Activated naive CD4-positive, alpha-beta T cell treated with anti-CD3 and anti-CD28 coated beads, Interleukin-2, amount 10 ng/mL, durations not matched to agents 7 days and 5 days (primary cell): ENCODE measurements around the gene RSAD2.

Experiments
- CTCF ChIA-PET: fragments of 350-600 bp; sonication (Branson Sonifier 250); formaldehyde crosslinking; loops from one replicate; lab custom pipeline; 2021; ENCODE audit warnings: antibody characterized with exemption; lab: Charles Lee
- DNase-seq: peaks from one replicate; pipeline ENCODE4 v3.0.0-alpha.2; 2020
- H3K27ac Mint-ChIP-seq: one replicate; pipeline ENCODE4 v1.8.0; 2021; ENCODE audit warnings: mild to moderate bottlenecking, moderate library complexity, mixed read lengths
- H3K27me3 Mint-ChIP-seq: one replicate; pipeline ENCODE4 v1.8.0; 2021; ENCODE audit warnings: mild to moderate bottlenecking, mixed read lengths
- H3K36me3 Mint-ChIP-seq: one replicate; pipeline ENCODE4 v1.8.0; 2021; ENCODE audit warnings: mixed read lengths
- H3K4me1 Mint-ChIP-seq: one replicate; pipeline ENCODE4 v1.8.0; 2021; ENCODE audit warnings: mixed read lengths
- H3K4me3 Mint-ChIP-seq: one replicate; pipeline ENCODE4 v1.8.0; 2021; ENCODE audit warnings: mild to moderate bottlenecking, moderate library complexity, mixed read lengths
- H3K9me3 Mint-ChIP-seq: one replicate; pipeline ENCODE4 v1.8.0; 2021; ENCODE audit warnings: mixed read lengths

The RSAD2 gene

DNA sequence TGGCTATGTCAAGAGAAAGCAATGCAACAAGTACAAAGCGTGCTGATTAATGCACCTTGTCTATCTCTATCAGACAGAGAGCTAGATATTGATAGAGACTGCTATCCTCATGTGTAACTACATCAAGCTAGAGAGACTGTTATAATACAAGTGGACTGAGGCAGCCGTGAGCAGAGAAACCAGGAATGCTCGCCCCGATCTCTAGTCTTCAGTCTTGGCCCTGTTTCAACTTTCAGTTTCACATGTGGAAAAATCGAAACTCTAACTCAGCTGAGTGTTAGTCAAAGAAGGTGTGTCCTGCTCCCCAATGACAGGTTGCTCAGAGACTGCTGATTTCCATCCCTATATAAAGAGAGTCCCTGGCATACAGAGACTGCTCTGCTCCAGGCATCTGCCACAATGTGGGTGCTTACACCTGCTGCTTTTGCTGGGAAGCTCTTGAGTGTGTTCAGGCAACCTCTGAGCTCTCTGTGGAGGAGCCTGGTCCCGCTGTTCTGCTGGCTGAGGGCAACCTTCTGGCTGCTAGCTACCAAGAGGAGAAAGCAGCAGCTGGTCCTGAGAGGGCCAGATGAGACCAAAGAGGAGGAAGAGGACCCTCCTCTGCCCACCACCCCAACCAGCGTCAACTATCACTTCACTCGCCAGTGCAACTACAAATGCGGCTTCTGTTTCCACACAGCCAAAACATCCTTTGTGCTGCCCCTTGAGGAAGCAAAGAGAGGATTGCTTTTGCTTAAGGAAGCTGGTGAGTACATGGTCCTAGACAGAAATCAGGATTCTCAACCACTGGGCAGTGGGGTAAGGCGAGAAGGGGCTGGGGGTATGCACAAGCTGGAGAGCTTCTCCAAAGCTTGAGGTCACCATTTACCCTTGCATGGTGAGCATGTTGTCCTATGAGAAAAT is at the start of gene RSAD2:
RSAD2 (plus strand) TSS at position 376 of the 903 bp plus-strand sequence; CDS start at position 400, 24 bp downstream.
- peaks cover 80% of the 10 kb centered on the region for H3K4me1 Mint-ChIP-seq
- peaks cover 4% of the 10 kb centered on the region for H3K27me3 Mint-ChIP-seq
- H3K9me3 Mint-ChIP-seq = peaks cover 4% of the 10 kb centered on the region
- H3K36me3 Mint-ChIP-seq = peaks cover 17% of the 10 kb centered on the region
- H3K4me3 Mint-ChIP-seq = peak within 1 kb of the TSS; percentile 74
- CTCF ChIA-PET = interaction anchor here (0.8 to 6.5 kb wide), 12 partner anchors 10 to 167 kb away, joined by 3 to 116 read pairs (median 4); partner anchors contain the start of genes CMPK2 and RNF144A
- peak within 1 kb of the TSS; percentile 87 for H3K27ac Mint-ChIP-seq
- DNase-seq = peak; percentile 57

DNA sequence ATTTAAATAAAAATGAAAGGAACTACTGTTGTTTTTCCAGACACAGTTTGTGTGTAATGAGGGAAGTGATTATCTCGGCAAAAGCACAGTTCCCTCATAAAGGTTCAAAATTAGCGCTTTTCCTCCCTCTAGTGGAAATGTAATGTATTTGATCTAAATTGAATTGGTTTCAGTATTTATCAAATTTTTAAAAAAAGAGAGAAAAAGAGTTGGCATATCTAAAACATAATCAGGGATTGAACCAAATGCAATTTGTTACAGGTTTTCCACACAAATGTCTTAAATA is 49.3 kb upstream of the RSAD2 start:
- Mint-ChIP-seq H3K36me3 (peaks cover 20% of the 10 kb centered on the region), H3K4me1 (peaks cover 21% of the 10 kb centered on the region), H3K4me3 (no peak overlapping the region), H3K9me3 (peaks cover 21% of the 10 kb centered on the region), H3K27ac (no peak overlapping the region), H3K27me3 (peaks cover 14% of the 10 kb centered on the region)
- CTCF ChIA-PET = interaction anchor here (2.2 kb wide), 1 partner anchor 216 kb away, joined by 12 read pairs; no protein-coding TSS in a partner anchor
- no peak for DNase-seq

DNA sequence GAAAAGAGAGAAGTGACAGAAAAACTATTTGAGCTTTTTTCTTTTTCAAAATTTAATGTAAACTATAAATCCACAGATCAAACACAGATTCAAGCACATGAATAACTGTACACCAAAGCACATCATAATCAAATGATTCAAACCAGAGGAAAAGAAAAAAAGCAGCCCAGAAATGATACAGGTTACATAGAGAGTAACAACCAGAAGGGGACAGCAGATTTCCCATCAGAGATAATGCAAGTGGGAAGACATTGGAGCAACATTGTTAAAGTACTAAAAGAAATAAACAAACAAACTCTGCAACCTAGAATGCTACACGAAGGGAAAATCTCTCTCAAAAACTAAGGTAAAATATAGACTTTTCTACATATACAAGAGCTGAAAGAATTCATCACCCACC is 46.3 kb upstream of the RSAD2 start:
- Mint-ChIP-seq H3K27me3 (peaks cover 14% of the 10 kb centered on the region), H3K36me3 (peaks cover 31% of the 10 kb centered on the region), H3K9me3 (peaks cover 33% of the 10 kb centered on the region), H3K4me1 (peaks cover 27% of the 10 kb centered on the region), H3K4me3 (no peak overlapping the region), H3K27ac (no peak overlapping the region)
- CTCF ChIA-PET = no interaction called here
- no peak for DNase-seq

DNA sequence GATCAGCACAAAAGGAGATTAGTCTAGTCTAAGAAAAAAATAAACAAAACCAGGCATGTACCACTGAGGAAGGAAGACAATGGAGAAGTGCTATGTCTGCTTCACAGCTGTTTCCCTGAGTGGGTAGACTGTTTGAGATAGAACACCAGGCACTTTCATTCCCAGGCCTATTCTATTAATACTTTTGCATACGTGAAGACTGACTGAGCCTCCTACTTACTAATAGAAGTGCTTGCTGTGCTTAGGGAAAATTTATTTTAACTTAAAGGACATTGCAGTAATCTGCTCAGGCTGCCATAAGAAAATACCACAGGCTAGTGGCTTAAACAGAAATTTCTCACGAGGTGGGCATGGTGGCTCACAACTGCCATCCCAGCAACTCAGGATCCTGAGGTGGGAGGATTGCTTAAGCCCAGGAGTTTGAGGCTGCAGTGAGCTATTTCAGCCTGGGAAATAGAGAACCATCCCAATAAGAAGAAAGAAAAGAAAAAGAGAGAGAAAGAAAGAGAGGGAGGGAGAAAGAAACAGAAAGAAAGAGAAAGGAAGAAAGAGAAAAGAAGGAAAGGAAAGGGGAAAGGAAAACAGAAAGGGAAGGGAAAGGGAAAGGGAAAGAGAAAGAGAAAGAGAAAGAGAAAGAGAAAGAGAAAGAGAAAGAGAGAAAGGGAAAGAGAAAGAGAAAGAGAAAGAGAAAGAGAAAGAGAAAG is 44.8 kb upstream of the RSAD2 start:
- H3K4me3 Mint-ChIP-seq = peak overlapping the region; percentile 41
- H3K9me3 Mint-ChIP-seq = peaks cover 33% of the 10 kb centered on the region
- H3K27me3 Mint-ChIP-seq = peaks cover 14% of the 10 kb centered on the region
- H3K4me1 Mint-ChIP-seq = peaks cover 21% of the 10 kb centered on the region
- peak overlapping the region; percentile 85 for H3K27ac Mint-ChIP-seq
- peaks cover 31% of the 10 kb centered on the region for H3K36me3 Mint-ChIP-seq
- DNase-seq = no peak
- CTCF ChIA-PET = no interaction called here

DNA sequence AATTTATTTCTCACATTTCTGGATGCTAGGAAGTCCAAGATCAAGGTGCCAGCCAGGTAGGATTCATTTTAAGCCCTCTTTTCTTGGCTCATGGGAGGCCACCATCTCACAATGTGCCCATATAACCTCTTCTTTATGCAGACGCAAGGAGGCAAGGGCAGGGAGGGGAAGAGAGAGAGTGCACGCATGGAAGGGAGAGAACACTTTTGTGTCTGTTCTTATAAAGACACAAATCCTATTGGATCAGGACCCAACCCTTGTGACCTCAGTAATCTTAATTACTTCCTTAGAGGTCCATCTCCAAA is 44.3 kb upstream of the RSAD2 start:
- Mint-ChIP-seq H3K27me3 (peaks cover 14% of the 10 kb centered on the region), H3K9me3 (peaks cover 33% of the 10 kb centered on the region), H3K27ac (peak overlapping the region; percentile 85), H3K36me3 (peaks cover 34% of the 10 kb centered on the region), H3K4me3 (peak overlapping the region; percentile 41), H3K4me1 (peaks cover 17% of the 10 kb centered on the region)
- DNase-seq = peak; percentile 23
- CTCF ChIA-PET = no interaction called here

DNA sequence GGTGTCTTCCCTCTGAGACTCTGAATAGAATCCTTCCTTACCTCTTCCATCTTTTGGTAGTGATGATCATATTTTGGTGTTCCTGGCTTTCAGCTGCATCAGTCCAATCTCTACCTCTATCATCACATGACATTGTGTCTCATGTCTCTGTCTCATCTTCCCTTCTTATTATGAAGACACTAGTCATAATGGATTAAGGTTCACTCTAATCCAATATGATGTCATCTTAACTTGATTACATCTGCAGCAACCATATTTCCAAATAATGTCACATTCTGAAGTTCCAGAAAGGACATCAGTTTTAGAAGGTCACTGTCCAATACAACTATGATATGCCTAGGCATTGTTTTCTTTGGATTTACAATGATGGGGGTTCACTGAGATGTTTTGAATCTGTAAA is 43.4 kb upstream of the RSAD2 start:
- Mint-ChIP-seq H3K9me3 (peaks cover 33% of the 10 kb centered on the region), H3K27ac (no peak overlapping the region), H3K4me1 (peaks cover 17% of the 10 kb centered on the region), H3K27me3 (peaks cover 14% of the 10 kb centered on the region), H3K36me3 (peaks cover 35% of the 10 kb centered on the region), H3K4me3 (no peak overlapping the region)
- no peak for DNase-seq
- CTCF ChIA-PET = no interaction called here

DNA sequence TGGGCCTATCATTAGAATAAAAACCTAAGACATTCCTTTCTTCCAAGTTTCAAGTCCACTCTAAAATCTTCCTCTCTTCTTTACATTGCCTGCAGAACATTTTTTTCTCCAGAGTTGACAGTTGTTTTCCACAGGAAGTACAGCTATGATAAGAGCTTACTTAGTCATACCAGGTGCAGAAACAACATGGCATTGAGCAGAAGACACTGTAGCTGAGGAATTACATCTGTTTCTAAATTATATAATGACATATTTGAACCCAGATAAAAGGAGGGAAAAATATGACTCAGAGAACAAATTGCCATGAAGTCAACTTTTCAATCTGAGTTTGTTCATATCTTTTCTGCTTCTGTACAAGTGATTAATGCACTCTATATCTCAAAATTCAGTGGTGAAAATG is 42.1 kb upstream of the RSAD2 start:
- no peak for DNase-seq
- peaks cover 42% of the 10 kb centered on the region for H3K36me3 Mint-ChIP-seq
- CTCF ChIA-PET = interaction anchor here (0.6 to 1.4 kb wide), 5 partner anchors 10 to 44 kb away, joined by 3 to 5 read pairs (median 3); no protein-coding TSS in a partner anchor
- H3K4me1 Mint-ChIP-seq = peaks cover 17% of the 10 kb centered on the region
- no peak overlapping the region for H3K4me3 Mint-ChIP-seq
- no peak overlapping the region for H3K27ac Mint-ChIP-seq
- peaks cover 32% of the 10 kb centered on the region for H3K9me3 Mint-ChIP-seq
- peaks cover 10% of the 10 kb centered on the region for H3K27me3 Mint-ChIP-seq

- CTCF ChIA-PET = no interaction called here
- DNase-seq = no peak
- H3K27ac Mint-ChIP-seq = no peak overlapping the region
- peaks cover 37% of the 10 kb centered on the region for H3K36me3 Mint-ChIP-seq
- peaks cover 28% of the 10 kb centered on the region for H3K9me3 Mint-ChIP-seq
- no peak overlapping the region for H3K4me3 Mint-ChIP-seq
- no peaks in the 10 kb centered on the region for H3K27me3 Mint-ChIP-seq
- H3K4me1 Mint-ChIP-seq = peaks cover 6% of the 10 kb centered on the region
Measured at GRCh38 chr2:6838673-6839319, 38.8 kb upstream of the RSAD2 start.

GRCh38 chr2:6841537-6842287 is 35.9 kb upstream of the RSAD2 start:
- CTCF ChIA-PET = interaction anchor here (0.7 kb wide), 1 partner anchor 75 kb away, joined by 3 read pairs; the partner anchor contains the start of gene RNF144A
- DNase-seq = no peak
- Mint-ChIP-seq H3K36me3 (peaks cover 54% of the 10 kb centered on the region), H3K9me3 (peaks cover 47% of the 10 kb centered on the region), H3K4me1 (no peaks in the 10 kb centered on the region), H3K27me3 (no peaks in the 10 kb centered on the region), H3K27ac (no peak overlapping the region), H3K4me3 (no peak overlapping the region)

- H3K27ac Mint-ChIP-seq = no peak overlapping the region
- H3K9me3 Mint-ChIP-seq = peaks cover 57% of the 10 kb centered on the region
- H3K27me3 Mint-ChIP-seq = no peaks in the 10 kb centered on the region
- CTCF ChIA-PET = interaction anchor here (1.0 to 2.1 kb wide), 3 partner anchors 10 to 21 kb away, joined by 3 to 5 read pairs (median 3); no protein-coding TSS in a partner anchor
- no peak overlapping the region for H3K4me3 Mint-ChIP-seq
- H3K36me3 Mint-ChIP-seq = peaks cover 71% of the 10 kb centered on the region
- peaks cover 13% of the 10 kb centered on the region for H3K4me1 Mint-ChIP-seq
- peak; percentile 23 for DNase-seq
Measured at GRCh38 chr2:6845312-6845711, 32.3 kb upstream of the RSAD2 start.

GRCh38 chr2:6845903-6846302 is 31.7 kb upstream of the RSAD2 start:
- Mint-ChIP-seq H3K4me3 (no peak overlapping the region), H3K4me1 (peaks cover 13% of the 10 kb centered on the region), H3K36me3 (peaks cover 77% of the 10 kb centered on the region), H3K27me3 (no peaks in the 10 kb centered on the region), H3K9me3 (peaks cover 57% of the 10 kb centered on the region), H3K27ac (no peak overlapping the region)
- CTCF ChIA-PET = interaction anchor here (1.0 to 2.1 kb wide), 3 partner anchors 11 to 21 kb away, joined by 3 to 5 read pairs (median 3); no protein-coding TSS in a partner anchor
- DNase-seq = no peak

GRCh38 chr2:6846540-6846939 is 31.0 kb upstream of the RSAD2 start:
- Mint-ChIP-seq H3K27ac (no peak overlapping the region), H3K4me1 (peaks cover 13% of the 10 kb centered on the region), H3K4me3 (no peak overlapping the region), H3K27me3 (no peaks in the 10 kb centered on the region), H3K36me3 (peaks cover 80% of the 10 kb centered on the region), H3K9me3 (peaks cover 53% of the 10 kb centered on the region)
- CTCF ChIA-PET = interaction anchor here (2.1 kb wide), 1 partner anchor 11 kb away, joined by 5 read pairs; no protein-coding TSS in a partner anchor
- no peak for DNase-seq

- no peaks in the 10 kb centered on the region for H3K27me3 Mint-ChIP-seq
- CTCF ChIA-PET = interaction anchor here (2.1 kb wide), 1 partner anchor 12 kb away, joined by 5 read pairs; no protein-coding TSS in a partner anchor
- DNase-seq = no peak
- H3K9me3 Mint-ChIP-seq = peaks cover 53% of the 10 kb centered on the region
- peaks cover 81% of the 10 kb centered on the region for H3K36me3 Mint-ChIP-seq
- no peak overlapping the region for H3K27ac Mint-ChIP-seq
- no peak overlapping the region for H3K4me3 Mint-ChIP-seq
- peaks cover 17% of the 10 kb centered on the region for H3K4me1 Mint-ChIP-seq
Measured at GRCh38 chr2:6846967-6847681, 30.5 kb upstream of the RSAD2 start.
